ENCODE measurements around the gene KCNQ5. TPM values are rescaled to one million over a fixed set of nuclear protein-coding genes. Genes with fewer than 3 reads are reported as not detected.

Gene KCNQ5
- total RNA-seq, 1 donor from 2014 or later, result 1.5 TPM

- Mint-ChIP-seq H3K9me3 (ENCODE audit: unreplicated experiment) (no peaks in the 10 kb centered on the region), H3K27me3 (ENCODE audit: unreplicated experiment) (no peaks in the 10 kb centered on the region), H3K27ac (ENCODE audit: unreplicated experiment) (no peak overlapping the region), H3K4me3 (ENCODE audit: unreplicated experiment) (no peak overlapping the region), H3K4me1 (ENCODE audit: low read depth, unreplicated experiment) (no peaks in the 10 kb centered on the region), H3K36me3 (ENCODE audit: unreplicated experiment) (no peaks in the 10 kb centered on the region)
- TF ChIP-seq, protein P1, sequence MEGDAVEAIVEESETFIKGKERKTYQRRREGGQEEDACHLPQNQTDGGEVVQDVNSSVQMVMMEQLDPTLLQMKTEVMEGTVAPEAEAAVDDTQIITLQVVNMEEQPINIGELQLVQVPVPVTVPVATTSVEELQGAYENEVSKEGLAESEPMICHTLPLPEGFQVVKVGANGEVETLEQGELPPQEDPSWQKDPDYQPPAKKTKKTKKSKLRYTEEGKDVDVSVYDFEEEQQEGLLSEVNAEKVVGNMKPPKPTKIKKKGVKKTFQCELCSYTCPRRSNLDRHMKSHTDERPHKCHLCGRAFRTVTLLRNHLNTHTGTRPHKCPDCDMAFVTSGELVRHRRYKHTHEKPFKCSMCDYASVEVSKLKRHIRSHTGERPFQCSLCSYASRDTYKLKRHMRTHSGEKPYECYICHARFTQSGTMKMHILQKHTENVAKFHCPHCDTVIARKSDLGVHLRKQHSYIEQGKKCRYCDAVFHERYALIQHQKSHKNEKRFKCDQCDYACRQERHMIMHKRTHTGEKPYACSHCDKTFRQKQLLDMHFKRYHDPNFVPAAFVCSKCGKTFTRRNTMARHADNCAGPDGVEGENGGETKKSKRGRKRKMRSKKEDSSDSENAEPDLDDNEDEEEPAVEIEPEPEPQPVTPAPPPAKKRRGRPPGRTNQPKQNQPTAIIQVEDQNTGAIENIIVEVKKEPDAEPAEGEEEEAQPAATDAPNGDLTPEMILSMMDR (IDR thresholded peaks at IDR 0.05; ENCODE audit: partially characterized antibody, unreplicated experiment), result no peak
- no peak for DNase-seq
These were observed 501.9 kb downstream of the KCNQ5 start for GRCh38 chr6:73123632-73124329.

DNA sequence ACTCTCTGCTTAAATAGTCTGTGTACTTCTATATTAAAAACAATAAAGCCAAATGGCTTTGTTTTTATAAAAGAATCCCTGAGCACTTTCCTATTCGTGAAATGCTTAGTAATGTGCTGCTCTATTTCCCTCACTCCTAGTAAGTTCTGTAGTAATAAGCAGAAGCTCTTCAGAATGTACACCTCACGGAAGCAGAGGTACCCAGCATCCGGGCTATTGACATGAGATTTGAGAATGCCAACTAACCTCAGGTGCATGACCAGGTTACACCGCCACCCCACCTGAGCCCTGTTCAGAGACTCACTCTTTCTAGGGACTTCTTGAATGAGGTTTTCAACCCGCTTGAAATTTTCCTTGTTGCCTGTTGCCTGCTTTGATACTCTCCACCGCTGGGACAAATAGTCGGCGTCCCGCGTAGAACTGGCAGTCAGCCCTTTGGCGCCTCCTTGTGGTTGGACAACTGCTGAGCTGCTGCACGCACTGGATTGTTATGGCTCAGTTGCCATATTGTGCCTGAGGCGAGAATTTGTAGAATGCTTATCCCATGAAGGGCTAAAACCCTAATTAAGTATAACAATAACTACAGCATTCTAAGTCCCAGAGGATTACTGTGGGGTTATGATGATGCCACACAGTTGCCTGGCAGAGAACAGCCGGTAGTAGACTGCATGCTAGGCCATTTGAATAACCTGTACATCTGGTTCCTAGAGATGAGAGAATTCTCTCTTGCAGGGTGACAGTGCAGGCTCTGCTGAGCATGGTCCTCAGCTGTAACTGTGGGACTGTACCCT is 508.0 kb downstream of the KCNQ5 start:
- Mint-ChIP-seq H3K4me1 (ENCODE audit: low read depth, unreplicated experiment) (peaks cover 2% of the 10 kb centered on the region), H3K9me3 (ENCODE audit: unreplicated experiment) (no peaks in the 10 kb centered on the region), H3K27ac (ENCODE audit: unreplicated experiment) (no peak overlapping the region), H3K36me3 (ENCODE audit: unreplicated experiment) (no peaks in the 10 kb centered on the region), H3K27me3 (ENCODE audit: unreplicated experiment) (peaks cover 1% of the 10 kb centered on the region), H3K4me3 (ENCODE audit: unreplicated experiment) (peak overlapping the region; percentile 32)
- DNase-seq, result peak; percentile 92
- TF ChIP-seq, protein P1 (IDR thresholded peaks at IDR 0.05; ENCODE audit: partially characterized antibody, unreplicated experiment), result peak; percentile 94

DNA sequence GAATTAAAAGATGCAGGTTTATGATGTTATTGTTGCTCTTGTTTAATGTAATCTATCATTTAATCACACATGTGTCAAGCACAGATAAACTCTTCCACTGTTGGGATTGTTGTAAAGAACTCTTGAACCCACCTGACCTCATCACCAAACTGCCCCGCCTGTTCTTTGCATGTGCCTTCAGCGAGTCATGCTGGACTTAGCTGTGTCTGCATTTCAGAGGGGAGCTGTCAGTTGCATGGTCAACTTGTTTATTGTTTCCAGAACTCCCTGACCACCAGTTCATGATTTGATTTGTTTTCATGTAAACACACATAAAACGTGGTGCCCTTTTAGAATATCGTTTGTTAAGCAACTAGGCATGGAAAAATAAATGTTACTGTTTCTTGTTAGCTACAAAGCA is 509.8 kb downstream of the KCNQ5 start:
- no peaks in the 10 kb centered on the region for H3K36me3 Mint-ChIP-seq (ENCODE audit: unreplicated experiment)
- DNase-seq, result no peak
- TF ChIP-seq, protein P1 (IDR thresholded peaks at IDR 0.05; ENCODE audit: partially characterized antibody, unreplicated experiment), result no peak
- H3K27me3 Mint-ChIP-seq (ENCODE audit: unreplicated experiment), result peaks cover 1% of the 10 kb centered on the region
- H3K4me1 Mint-ChIP-seq (ENCODE audit: low read depth, unreplicated experiment), result peaks cover 2% of the 10 kb centered on the region
- H3K27ac Mint-ChIP-seq (ENCODE audit: unreplicated experiment), result no peak overlapping the region
- no peak overlapping the region for H3K4me3 Mint-ChIP-seq (ENCODE audit: unreplicated experiment)
- H3K9me3 Mint-ChIP-seq (ENCODE audit: unreplicated experiment), result no peaks in the 10 kb centered on the region

GRCh38 chr6:73134588-73134987 is 512.7 kb downstream of the KCNQ5 start:
- Mint-ChIP-seq H3K4me1 (ENCODE audit: low read depth, unreplicated experiment) (peaks cover 2% of the 10 kb centered on the region), H3K27ac (ENCODE audit: unreplicated experiment) (no peak overlapping the region), H3K36me3 (ENCODE audit: unreplicated experiment) (no peaks in the 10 kb centered on the region), H3K4me3 (ENCODE audit: unreplicated experiment) (no peak overlapping the region), H3K9me3 (ENCODE audit: unreplicated experiment) (no peaks in the 10 kb centered on the region), H3K27me3 (ENCODE audit: unreplicated experiment) (peaks cover 1% of the 10 kb centered on the region)
- peak; percentile 73 for DNase-seq
- TF ChIP-seq, protein P1 (IDR thresholded peaks at IDR 0.05; ENCODE audit: partially characterized antibody, unreplicated experiment), result peak; percentile 62
